GM19025 (cell line): ENCODE measurements around the gene GPRC5C.

Source experiments
- ATAC-seq: cut with Tn5 transposase; IDR thresholded peaks from one replicate; pipeline ENCODE4 v1.9.1; 2021; ENCODE audit warnings: mild to moderate bottlenecking, low read depth, moderate library complexity; ENCODE audit not compliant: unreplicated experiment

GPRC5C gene

DNA sequence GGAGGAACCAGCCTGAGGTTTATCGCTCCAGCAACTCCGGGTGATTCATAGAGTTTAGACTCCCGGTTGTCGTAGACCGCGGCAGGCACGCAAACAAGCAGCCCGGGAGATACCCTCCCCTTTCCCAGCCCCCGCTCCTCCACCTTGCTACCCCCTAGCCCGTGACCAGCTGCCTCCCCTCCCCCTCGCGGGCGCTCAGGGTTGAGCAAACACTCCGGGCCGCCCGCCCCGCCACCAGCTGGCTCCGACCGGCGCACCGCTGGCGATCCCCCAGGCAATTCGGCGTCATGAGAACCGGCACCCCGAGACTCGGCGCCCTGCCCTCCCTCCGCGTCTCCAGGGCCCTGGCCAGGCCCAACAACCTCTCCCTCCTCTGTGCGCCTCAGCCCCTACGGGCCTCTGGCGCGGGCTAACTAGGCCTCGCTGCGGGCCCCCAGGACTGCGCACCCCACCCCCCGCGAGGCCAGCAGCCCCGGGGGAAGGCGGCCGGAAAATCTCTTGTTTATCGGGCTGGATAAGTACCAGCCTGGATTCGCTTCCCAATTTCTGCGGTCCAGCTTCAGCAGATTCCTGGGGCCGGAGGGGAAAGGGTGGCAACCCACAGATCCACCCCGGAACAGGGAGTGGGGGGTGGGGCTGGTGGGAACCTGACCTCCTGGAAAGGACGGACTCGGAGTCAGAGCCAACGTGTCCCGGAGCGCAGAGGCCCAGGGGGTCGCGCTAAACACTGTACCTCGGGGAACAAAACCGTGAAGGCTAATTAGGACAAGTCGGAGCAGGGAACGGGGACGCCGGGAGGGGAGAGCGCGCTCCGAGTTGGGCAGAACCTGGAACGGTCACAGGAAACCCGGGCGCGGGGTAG is 951 bp upstream of the GPRC5C start:
- ATAC-seq = no peak

DNA sequence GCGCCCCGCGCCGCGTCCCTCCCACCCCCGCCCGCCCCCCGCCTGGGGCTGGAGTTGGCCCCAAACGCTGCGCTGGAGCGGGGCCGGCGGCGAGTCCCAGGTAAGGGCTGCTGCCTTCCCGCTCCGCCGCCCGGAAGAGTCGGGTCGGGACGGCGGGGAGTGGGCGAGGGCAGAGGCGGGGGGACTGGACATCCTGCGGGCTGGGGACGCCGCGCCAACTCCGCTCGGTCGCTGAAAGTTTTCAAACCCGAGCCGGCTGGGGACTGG is 469 bp downstream of the GPRC5C start:
- no peak for ATAC-seq

DNA sequence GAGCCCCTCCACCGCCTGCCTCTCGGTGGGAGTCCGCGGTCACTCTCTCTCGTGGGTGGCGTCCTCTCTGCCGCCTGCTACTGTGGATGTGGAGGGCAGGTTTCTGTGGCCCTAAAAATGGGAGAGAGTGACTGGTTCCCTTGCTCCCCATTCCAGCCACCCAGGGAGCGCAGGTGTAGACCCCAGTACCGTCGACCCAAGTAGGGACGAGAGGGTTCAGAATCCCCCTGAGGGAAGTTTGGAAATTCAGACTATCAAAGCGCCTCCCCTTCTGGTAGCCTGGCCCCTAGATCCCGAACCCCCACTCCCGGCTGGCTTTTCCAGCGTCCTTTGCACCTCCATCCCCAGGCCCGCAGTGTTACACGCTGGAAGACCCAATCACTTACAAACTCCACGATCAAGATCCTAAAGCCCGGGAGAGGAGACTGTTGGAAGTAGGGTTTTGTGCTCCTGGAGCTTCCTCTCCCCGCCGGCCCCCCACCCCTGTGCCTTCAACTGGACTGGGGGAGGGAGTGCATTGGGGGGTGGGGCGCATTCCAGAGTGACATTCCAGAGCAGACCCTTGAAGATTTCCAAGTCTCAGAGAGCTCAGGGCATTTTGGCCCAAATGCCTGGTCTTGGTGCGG is 991 bp downstream of the GPRC5C start:
- no peak for ATAC-seq

DNA sequence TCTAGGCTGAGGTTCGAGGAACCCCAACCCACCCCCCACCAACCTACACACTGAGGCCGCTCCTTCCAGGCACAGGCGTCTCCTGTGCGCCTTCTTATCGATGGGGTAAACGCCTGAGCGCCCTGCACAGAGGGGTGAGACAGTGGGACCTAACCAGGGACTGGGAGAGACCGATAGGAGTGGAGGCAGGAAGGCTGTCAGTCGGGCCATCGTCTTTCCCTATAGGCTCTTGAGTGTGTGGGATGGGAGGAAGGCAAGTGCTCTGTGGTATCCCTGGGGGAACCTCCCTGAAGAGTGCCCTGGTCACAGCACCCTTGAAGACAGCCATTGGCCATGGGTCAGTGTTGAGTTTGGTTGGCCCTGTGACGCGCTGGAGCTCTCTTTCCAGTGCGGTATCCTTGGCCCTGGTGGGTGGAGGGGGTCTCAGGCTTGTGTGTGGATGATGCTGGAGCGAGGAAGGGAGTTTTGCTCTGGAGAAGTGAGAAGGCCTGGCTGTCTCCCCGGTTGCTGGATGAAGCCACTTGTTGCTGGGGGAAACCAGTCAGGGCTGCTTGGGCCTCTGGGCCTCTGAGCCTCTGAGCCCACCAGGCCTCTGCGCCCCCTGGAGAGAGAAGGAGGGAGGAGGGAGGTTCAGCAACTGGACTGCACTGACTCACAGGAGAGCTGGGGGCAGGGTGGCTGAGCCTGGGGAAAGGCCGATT is 1.7 kb downstream of the GPRC5C start:
- no peak for ATAC-seq

DNA sequence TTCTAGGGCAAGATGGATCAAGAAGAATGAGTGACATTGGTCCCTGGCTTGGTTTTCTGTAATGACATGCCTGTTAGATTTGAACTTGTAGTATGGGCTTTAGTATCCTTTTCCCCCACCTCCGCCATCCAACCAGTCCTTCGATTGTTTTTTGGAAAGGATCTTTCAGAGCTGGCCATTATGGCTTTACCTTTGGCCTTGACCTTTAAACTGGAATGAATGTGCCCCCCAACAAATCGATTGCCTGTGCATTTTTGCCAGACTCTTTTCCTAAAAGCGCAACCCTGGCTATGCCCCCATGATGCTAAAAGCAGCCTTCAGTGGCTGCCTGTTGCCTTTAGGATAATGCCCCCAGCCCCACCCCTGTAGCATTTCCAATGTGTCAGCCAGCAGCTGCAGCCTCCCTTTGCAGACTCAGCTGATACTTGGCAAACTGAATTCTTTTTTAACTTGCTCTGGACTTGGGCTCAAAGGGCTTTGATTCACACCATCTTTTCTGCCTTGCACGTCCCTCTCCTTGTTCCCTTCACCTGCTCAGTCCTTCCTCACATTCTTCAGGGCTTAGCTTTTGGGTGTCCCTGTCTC is 4.0 kb downstream of the GPRC5C start:
- no peak for ATAC-seq

DNA sequence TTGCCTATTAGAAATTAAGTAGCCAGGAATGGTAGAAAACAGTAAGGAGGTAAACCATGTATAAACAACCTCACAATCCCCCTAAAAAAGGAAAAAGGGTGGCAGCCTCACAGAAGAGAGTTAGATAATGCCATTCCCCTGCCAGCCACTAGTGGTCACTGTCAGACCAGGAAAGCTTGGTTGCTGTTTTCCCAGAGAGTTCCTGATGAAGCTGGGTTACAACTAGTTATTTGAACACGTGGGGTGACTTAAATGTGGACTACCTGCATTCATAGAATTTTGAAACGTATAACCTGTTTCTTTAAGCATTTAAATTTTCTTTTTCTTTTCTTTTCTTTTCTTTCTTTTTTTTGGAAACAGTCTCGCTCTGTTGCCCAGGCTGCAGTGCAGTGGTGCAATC is 5.8 kb downstream of the GPRC5C start:
- no peak for ATAC-seq

DNA sequence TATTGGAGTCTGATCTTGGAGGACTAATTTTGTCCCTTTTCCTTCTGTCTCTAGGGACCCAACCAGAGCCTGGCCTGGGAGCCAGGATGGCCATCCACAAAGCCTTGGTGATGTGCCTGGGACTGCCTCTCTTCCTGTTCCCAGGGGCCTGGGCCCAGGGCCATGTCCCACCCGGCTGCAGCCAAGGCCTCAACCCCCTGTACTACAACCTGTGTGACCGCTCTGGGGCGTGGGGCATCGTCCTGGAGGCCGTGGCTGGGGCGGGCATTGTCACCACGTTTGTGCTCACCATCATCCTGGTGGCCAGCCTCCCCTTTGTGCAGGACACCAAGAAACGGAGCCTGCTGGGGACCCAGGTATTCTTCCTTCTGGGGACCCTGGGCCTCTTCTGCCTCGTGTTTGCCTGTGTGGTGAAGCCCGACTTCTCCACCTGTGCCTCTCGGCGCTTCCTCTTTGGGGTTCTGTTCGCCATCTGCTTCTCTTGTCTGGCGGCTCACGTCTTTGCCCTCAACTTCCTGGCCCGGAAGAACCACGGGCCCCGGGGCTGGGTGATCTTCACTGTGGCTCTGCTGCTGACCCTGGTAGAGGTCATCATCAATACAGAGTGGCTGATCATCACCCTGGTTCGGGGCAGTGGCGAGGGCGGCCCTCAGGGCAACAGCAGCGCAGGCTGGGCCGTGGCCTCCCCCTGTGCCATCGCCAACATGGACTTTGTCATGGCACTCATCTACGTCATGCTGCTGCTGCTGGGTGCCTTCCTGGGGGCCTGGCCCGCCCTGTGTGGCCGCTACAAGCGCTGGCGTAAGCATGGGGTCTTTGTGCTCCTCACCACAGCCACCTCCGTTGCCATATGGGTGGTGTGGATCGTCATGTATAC is 8.0 kb downstream of the GPRC5C start:
- no peak for ATAC-seq

DNA sequence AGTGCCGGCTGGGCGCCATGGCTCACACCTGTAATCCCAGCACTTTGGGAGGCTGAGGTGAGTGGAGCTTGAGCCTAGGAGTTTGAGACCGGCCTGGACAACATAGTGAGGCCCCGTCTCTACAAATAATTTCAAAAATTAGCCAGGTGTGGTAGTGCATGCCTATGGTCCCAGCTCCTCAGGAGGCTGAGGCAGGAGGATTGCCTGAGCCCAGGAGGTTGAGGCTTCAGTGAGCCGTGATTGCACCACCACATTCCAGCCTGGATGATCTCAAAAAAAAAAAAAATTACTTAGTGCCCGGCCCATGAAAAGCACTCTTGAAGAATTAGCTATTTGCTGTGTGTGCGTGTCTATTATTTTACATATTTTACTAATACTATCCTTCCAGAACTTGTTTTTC is 9.6 kb downstream of the GPRC5C start:
- ATAC-seq = no peak

DNA sequence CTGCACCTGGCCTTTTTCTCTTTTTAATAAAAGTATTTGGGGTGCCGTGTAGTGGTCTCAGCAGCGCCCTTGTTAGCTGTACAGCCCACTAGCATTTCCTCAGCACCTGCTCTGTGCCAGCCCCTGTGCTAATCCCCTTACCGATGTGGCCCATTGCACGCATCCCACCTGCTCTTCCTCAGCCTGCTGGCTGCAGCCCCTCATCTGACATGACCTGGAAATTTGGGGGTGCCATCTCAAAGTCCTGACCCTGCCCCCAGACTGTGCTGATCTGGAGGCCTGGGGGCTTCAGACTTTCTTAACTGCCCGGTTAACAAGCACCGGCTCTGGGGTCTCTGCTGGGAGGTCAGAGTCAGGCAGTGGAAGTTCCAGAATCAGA is 10.4 kb downstream of the GPRC5C start:
- ATAC-seq = no peak

DNA sequence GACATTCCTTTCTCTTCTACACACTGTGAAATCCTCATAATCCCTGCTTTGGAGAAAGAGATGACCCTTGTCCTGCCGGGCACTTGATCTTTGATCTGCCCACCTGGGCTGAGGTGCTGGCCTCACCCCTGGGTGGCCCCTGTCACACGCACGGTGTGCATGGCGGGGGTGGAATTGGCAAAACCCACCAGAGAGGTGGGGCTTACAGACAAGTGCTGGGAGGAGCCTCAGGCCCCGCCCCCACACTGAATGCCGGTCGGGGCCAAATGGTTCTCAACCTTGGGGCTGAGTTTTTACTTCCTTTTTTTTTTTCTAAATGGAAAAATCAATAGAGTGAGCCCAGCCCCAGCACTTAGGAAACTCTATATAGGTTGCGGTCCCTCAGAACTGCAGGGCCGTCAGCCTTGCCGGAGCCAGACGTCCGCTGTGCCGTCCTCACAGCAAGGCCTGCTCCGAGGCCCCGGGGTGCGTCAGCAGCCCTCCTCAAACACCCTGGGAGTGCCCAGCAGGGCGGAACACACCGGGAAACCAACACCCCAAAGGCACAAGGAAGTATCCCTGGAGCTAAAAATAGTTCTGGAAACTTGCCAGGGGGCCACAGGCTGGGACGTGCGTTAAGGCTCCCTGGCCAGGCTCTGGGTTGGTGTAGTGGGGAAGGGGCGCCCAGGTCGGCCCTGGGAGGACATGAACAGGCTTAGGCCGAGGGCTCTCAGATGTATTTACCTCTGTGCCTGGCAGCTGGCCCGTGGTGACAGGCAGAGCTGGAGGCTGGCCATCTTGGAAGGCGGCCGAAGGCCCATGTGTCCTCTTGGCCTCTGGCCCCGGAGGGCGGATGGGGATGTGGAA is 11.0 kb downstream of the GPRC5C start:
- no peak for ATAC-seq

DNA sequence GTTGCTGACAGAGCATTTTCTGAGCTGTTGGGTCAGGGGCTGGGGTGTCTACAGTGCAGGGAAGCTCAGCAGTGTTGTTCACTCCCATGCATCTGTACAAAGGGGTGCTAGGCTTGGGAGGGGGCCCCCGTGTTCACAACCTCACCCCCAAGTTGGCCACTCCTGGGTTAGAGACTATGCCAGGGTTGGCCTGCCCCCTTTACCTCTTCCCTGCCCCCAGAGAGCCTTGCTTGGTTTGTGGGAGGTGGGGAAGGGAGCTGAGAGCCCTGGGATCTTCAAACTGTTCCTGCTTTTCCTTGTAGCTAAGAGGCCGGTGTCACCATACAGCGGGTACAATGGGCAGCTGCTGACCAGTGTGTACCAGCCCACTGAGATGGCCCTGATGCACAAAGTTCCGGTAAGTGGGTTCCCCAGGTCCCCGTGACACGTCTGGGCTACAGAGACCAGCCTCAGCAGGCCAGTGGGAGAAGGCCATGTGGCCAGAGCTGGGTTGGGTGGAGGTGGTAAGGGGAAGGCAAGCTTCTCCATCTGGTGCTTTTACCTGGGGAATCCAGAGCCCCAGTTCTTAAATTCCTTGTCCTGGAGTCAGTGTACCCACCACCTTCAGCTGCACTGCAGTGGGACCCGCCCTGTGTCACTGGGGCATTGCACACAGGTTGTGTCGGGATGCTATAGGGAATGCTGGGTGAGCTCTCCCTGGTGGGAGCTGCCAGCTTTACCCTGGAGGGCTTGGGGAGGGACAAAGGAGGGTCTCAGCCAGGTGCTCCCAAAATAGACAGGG is 11.8 kb downstream of the GPRC5C start:
- no peak for ATAC-seq

DNA sequence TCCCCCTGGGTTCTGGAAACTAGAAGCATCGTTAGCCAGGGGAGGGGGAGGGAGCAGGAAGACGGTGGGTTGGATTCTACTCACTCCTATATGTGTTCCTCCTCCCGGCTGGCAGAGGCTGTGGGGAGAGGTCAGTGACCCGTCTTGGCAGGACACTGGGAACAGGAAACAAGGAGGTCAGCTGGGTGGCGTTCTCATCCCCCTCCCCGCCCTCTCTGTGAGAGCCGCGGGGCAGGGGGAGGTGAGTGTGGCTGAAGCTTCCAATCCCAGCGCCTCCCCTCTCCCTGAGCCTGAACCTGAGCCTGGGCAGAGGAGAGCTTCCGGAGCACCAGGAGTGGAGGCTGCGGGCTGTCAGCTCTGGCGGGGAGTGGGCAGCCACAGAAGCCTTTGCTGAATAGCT is 12.5 kb downstream of the GPRC5C start:
- ATAC-seq = no peak

DNA sequence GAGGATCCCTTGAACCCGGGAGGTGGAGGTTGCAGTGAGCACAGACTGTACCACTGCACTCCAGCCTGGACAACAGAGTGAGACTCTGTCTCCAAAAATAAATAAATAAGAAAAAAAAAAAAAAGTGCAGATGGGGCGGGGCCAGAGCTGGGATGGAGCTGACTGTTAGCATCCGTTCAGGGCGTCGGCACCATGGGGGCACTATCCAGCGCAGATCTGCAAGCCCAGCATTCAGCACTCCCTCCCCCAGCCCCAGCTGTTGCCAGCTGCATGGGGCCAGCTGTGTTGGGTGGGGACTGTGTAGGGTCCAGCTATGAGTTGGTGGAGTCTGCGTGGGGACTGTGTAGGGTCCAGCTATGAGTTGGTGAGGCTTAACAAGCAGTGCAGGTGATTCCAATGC is 13.3 kb downstream of the GPRC5C start:
- no peak for ATAC-seq

DNA sequence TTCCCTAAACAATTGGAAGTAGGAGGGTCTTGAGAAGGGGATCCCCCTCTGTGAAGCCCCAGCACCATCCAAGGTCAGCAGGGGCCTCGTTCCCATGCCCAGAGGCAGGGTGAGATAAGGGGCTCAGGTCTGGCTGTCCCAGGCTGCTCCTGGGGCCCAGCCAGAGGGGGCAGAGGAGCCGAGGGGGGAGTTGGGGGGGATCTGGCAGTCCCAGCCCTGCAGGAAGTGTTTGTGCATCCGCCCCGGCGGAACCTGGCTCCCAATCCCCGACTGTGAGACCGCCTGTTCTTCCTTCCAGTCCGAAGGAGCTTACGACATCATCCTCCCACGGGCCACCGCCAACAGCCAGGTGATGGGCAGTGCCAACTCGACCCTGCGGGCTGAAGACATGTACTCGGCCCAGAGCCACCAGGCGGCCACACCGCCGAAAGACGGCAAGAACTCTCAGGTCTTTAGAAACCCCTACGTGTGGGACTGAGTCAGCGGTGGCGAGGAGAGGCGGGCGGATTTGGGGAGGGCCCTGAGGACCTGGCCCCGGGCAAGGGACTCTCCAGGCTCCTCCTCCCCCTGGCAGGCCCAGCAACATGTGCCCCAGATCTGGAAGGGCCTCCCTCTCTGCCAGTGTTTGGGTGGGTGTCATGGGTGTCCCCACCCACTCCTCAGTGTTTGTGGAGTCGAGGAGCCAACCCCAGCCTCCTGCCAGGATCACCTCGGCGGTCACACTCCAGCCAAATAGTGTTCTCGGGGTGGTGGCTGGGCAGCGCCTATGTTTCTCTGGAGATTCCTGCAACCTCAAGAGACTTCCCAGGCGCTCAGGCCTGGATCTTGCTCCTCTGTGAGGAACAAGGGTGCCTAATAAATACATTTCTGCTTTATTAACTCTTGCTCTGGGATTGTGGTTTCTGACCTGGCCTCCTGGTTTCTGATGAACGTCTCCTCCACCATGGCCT is 14.9 kb downstream of the GPRC5C start:
- no peak for ATAC-seq

DNA sequence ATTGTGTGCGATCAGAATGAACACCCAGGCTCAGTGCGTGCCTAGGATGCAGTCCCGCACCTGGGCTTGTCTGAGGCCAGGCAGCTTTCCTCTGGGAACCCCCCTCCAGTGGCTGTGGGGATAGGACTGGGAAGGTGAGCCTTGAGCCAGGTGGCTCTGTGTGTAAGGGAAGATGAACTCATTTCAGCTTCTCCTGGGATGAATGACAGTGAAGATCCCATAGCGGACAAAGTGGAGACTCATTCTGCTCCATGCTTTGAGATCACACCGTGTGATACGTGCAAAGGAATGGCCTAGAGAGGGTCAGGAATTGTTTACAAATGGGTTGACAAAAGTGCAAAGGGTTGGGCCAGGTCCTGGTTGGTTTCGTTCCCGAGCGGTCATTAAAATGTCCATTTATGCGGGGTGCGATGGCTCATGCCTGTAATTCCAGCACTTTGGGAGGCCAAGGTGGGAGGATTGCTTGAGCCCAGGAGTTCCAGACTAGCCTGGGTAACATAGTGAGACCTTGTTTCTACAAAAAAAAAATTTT is 15.8 kb downstream of the GPRC5C start:
- no peak for ATAC-seq

DNA sequence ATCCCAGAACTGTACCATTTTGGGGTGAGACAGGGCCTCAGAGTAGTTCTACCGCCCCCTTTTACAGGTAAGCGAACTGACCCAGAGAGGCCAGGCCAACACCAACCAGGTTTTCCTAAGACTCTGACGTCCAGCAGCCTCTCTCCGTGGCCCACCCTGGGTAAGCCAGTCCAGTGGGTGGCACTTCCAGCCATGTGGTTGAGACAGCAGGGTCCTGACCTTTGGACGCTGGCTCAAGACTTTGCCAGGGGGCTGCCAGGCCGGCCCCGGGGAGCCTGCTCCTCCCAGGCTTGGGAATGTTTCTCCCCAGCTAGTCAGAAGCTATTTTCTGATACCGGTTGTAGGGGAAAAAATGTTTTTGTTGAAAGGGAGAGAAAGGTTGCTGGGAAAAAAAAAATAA is 16.9 kb downstream of the GPRC5C start:
- no peak for ATAC-seq

DNA sequence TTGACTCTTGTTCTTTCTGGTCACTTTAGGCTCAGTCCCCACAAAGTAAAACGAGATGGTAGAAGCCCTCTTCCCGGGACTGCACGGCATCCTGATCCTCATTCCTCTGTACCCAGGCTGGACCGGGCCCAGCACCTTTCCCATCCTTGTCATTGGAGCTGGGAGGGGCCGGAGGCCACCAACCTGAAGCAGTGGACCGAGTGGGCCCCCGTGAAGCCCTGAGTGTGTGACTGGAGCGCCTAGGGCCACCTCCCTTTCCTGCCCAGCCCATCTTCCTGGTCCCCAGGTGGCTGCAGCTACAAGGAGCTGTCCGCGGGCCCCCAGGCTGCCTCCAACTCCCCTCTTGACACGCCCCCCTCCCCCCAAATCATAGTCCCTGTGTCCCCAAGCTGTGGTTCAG is 17.4 kb downstream of the GPRC5C start:
- ATAC-seq = no peak

DNA sequence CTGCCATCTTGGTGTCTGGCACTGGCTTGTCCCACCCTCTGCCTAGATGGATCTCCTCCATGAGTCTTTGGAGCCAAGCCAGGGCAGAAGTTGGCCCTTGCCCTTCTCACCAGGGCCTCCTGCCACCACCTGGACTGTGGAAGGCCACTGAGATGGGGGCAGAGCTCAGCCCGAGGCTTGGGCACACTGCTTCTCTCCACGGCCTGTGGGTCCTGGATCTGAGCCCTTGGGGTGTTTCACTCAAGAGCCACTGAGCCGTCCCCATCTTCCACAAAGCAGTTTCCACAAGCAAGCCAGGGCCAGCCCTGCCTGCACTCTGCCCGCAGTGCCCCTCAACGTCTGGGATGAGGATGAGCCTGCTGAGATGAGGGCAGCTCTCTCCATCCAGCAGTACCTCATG is 17.9 kb downstream of the GPRC5C start:
- no peak for ATAC-seq
